CD4-positive, alpha-beta T cell treated with Interleukin-12 subunit alpha and Interleukin-12 subunit beta, for 1 hour (primary cell): ENCODE results near the gene ZDHHC18.
"Not testable (repeated sequence)": the region's sequence is repeated elsewhere in the genome, so short reads cannot be mapped to it uniquely, and the experiment has no call there.

Experiments used
- DNase-seq: peaks from one replicate; pipeline ENCODE4 v3.0.0-alpha.2; 2020

Gene ZDHHC18

GRCh38 chr1:26861889-26862378 lies 35.4 kb downstream of the ZDHHC18 start:
- DNase-seq: no peak

GRCh38 chr1:26862781-26863684 lies 36.5 kb downstream of the ZDHHC18 start, which contains the start of gene SFN:
TSS of gene SFN (plus strand) at chr1:26863149. CDS start at chr1:26863213, 64 bp downstream.
- DNase-seq: peak; percentile 60

GRCh38 chr1:26863685-26864077 lies 37.2 kb downstream of the ZDHHC18 start:
- no peak for DNase-seq

GRCh38 chr1:26864610-26865480 lies 38.4 kb downstream of the ZDHHC18 start:
- peak; percentile 96 for DNase-seq

- not testable (repeated sequence) for DNase-seq
Observed at GRCh38 chr1:26873097-26873496, 46.6 kb downstream of the ZDHHC18 start.

DNA sequence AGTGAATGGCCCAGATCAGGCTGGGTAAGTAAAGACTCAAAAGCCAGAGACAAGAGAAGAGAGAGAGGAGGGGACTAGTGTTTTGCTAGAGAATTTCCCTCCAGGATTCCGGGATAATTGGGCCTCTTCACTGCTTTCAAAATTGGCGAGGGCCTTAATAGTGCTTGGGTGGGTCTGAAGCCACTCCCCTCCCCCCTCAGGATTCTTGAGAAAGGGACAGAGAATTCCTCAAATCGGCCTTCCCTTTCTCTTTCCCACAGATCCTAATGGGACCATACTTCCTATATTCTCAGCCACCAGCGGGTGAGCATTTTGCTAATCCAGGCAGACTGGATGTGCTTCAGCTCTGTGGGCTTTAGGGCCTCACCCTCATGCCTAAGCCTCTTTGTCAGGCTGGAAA lies 48.4 kb downstream of the ZDHHC18 start:
- no peak for DNase-seq

- no peak for DNase-seq
Observed at GRCh38 chr1:26877326-26877725, 50.8 kb downstream of the ZDHHC18 start.

DNA sequence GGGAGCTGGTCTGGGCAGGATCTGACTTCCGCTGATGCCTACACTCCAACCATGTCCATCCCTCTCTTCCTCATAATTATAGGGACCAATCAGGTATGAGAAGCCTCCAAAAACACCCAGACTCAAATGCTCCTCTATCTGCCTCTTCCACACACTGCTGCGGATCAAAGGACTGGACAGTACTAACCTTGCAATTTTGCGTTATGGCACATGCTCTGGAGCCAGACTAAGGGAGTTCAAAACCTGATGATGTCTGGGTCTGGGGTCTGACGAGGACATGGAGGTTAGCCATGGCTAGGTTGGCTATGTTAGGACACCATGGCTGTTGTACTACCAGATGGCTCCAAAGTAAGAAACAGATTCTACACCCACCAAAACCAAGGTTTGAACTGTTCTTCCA lies 53.3 kb downstream of the ZDHHC18 start:
- DNase-seq: no peak

DNA sequence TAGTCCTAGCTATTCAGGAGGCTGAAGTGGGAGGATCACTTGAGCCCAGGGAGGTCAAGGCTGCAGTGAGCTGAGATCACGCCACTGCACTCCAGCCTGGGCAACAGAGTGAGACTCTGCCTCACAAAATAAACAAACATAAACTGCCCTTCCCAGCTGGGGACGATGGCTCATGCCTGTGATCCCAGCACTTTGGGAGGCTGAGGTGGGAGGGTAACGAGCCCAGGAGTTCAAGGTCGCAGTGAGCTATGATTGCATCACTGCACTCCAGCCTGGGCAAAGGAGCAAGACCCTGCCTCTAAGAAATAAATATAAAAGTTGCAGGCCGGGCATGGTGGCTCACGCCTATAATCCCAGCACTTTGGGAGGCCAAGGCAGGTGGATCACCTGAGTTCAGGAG lies 55.1 kb downstream of the ZDHHC18 start:
- DNase-seq: not testable (repeated sequence)

DNA sequence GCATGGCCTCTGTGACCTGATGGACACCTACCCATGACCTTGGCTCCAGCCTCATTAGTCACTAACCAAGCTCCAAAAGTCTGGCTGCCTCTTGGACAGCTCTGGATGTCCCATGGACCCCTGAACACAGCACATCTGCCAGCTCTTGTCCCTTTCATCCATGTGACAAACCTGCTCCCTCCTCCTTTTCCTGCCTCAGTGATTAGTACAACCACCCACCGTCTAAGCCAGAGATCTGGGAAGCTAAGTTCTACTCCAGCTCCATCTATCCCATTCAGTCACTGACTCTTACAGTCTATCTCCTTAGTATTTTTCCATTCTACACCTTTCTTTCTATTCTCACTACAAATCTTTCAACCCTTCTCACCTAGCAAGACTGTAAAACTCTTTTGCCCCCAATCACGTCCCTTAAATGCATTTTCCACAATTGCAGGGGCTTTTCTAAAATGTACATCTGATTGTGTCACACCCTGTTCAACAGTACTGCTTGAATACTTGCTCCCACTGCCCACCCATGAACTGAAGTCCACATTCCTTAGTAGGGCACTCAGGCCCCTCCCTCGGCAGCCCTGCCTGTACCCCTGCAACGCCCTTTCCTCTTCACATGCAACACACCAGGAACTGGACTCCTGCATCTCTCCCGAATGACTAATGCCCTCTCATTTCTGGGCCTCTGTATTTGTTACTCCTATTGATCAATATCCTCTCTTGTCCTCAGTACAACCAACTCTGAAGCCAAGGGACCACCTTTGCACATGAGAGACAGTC lies 56.4 kb downstream of the ZDHHC18 start:
- no peak for DNase-seq

- peak; percentile 29 for DNase-seq
Observed at GRCh38 chr1:26887125-26887524, 60.6 kb downstream of the ZDHHC18 start.

- DNase-seq: no peak
Observed at GRCh38 chr1:26888231-26888630, 61.7 kb downstream of the ZDHHC18 start.

GRCh38 chr1:26889551-26890466 lies 63.3 kb downstream of the ZDHHC18 start, which contains the start of gene GPN2:
TSS of gene GPN2 (minus strand) at chr1:26890283. CDS start at chr1:26890096, 187 bp downstream.
- DNase-seq: peak; percentile 82

DNA sequence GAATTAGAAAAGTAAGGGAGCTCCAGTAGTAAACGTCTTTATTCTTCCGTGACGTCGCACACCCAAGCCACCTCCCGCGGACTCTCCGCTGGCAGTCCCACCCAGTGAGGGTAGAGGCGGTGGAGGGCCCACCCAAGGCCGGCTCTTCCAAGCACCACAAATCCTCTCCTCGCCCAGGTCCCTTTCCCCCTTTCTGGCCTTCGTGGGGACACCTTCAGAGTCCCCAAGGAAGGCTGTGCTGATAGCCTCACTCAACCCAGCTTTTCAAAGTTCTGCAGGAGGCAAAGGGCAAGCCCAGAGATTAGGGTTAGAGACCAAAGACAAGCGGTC lies 63.9 kb downstream of the ZDHHC18 start:
- DNase-seq: no peak

- no peak for DNase-seq
Observed at GRCh38 chr1:26894263-26894662, 67.8 kb downstream of the ZDHHC18 start.

DNA sequence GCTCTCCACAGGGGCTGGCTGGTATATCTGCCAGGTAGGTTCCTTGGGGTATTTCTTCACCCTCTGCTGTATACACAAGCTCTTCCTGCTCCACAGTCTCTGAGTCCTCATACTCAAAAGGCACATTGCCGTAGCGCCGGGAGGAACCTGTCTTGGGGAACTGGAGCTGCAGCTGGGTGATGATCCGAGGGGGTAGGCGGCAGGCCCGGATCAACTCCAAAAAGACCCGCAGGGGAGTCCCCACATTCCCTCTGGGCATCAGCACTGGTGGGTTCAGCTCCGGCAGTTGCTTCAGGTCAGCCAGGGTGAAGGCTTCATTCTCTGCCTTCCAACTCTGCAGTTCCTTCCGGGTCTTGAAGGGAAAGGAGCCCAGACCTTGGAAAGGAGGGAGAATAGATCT lies 70.9 kb downstream of the ZDHHC18 start:
- no peak for DNase-seq

- peak; percentile 91 for DNase-seq
Observed at GRCh38 chr1:26900001-26900814, 73.7 kb downstream of the ZDHHC18 start, which contains the start of gene GPATCH3. TSS of gene GPATCH3 (minus strand) at chr1:26900467. CDS start at chr1:26900442, 25 bp downstream.

GRCh38 chr1:26900815-26901511 lies 74.5 kb downstream of the ZDHHC18 start:
- DNase-seq: no peak
